ENCODE measurements around the gene PCAT7. TPM values are rescaled to one million over a fixed set of nuclear protein-coding genes. Genes with fewer than 3 reads are reported as not detected.

Gene PCAT7
- total RNA-seq, 1 donor from 2014 or later, result 19.9 TPM

- TF ChIP-seq, protein P1, sequence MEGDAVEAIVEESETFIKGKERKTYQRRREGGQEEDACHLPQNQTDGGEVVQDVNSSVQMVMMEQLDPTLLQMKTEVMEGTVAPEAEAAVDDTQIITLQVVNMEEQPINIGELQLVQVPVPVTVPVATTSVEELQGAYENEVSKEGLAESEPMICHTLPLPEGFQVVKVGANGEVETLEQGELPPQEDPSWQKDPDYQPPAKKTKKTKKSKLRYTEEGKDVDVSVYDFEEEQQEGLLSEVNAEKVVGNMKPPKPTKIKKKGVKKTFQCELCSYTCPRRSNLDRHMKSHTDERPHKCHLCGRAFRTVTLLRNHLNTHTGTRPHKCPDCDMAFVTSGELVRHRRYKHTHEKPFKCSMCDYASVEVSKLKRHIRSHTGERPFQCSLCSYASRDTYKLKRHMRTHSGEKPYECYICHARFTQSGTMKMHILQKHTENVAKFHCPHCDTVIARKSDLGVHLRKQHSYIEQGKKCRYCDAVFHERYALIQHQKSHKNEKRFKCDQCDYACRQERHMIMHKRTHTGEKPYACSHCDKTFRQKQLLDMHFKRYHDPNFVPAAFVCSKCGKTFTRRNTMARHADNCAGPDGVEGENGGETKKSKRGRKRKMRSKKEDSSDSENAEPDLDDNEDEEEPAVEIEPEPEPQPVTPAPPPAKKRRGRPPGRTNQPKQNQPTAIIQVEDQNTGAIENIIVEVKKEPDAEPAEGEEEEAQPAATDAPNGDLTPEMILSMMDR (IDR thresholded peaks at IDR 0.05), result no peak
- TF ChIP-seq EZH2phosphoT487 (IDR thresholded peaks at IDR 0.05), result no peak
- no peak for TF ChIP-seq EZH2 (IDR thresholded peaks at IDR 0.05)
- H3K27me3 Mint-ChIP-seq (ENCODE audit: insufficient read depth, low read depth), result peaks cover 8% of the 10 kb centered on the region
- Histone ChIP-seq H3K9me3 (ENCODE audit: low read depth) (no peaks in the 10 kb centered on the region), H3K4me2 (no peak overlapping the region), H4K20me1 (ENCODE audit: low read depth) (no peaks in the 10 kb centered on the region), H3F3A (ENCODE audit: low read depth) (peaks cover 29% of the 10 kb centered on the region), H3K4me3 (no peak overlapping the region), H3K79me2 (ENCODE audit: low read depth) (no peaks in the 10 kb centered on the region), H3K4me1 (peaks cover 29% of the 10 kb centered on the region), H3K9ac (no peak overlapping the region), H3K27me3 (no peaks in the 10 kb centered on the region), H3K27ac (no peak overlapping the region), H3K36me3 (no peaks in the 10 kb centered on the region), H2AFZ (replicated peaks) (no peak overlapping the region)
- no peak for DNase-seq (ENCODE audit: low spot score)
- peaks cover 28% of the 10 kb centered on the region for H3K4me1 Mint-ChIP-seq
- H3K27ac Mint-ChIP-seq, result no peak overlapping the region
- H3K4me3 Mint-ChIP-seq, result no peak overlapping the region
- no peaks in the 10 kb centered on the region for H3K36me3 Mint-ChIP-seq
- no peaks in the 10 kb centered on the region for H3K9me3 Mint-ChIP-seq
Measured at GRCh38 chr9:94610181-94610606, 55.3 kb downstream of the PCAT7 start.

DNA sequence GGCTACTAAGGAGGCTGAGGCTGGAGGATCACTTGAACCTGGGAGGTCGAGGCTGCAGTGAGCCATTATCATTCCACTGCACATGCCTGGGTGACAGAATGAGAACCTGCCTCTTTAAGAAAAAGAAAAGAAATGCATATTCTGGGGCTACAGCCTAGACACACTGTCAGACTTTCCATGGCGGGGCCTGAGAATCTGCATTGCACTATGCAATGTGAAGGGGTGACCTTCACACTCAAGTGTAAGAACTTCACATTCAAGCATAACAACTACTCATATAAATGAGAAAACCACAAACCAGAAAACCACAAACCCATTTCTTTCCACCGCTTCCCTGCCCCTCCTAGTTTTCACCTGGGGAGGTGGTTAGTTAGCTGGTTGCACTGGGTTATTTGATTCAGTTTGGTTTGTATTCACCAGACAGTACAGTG is 56.8 kb downstream of the PCAT7 start:
- H3F3A ChIP-seq (ENCODE audit: low read depth), result peaks cover 29% of the 10 kb centered on the region
- no peak overlapping the region for H2AFZ ChIP-seq (replicated peaks)
- H3K79me2 ChIP-seq (ENCODE audit: low read depth), result no peaks in the 10 kb centered on the region
- peaks cover 5% of the 10 kb centered on the region for H3K27me3 Mint-ChIP-seq (ENCODE audit: insufficient read depth, low read depth)
- no peak overlapping the region for H3K27ac ChIP-seq
- no peak overlapping the region for H3K27ac Mint-ChIP-seq
- H3K4me3 ChIP-seq, result no peak overlapping the region
- no peaks in the 10 kb centered on the region for H3K36me3 ChIP-seq
- H3K9ac ChIP-seq, result no peak overlapping the region
- no peaks in the 10 kb centered on the region for H3K9me3 ChIP-seq (ENCODE audit: low read depth)
- no peaks in the 10 kb centered on the region for H3K36me3 Mint-ChIP-seq
- no peaks in the 10 kb centered on the region for H3K27me3 ChIP-seq
- no peak for DNase-seq (ENCODE audit: low spot score)
- H3K4me3 Mint-ChIP-seq, result no peak overlapping the region
- no peak overlapping the region for H3K4me2 ChIP-seq
- no peaks in the 10 kb centered on the region for H3K9me3 Mint-ChIP-seq
- H3K4me1 Mint-ChIP-seq, result peaks cover 28% of the 10 kb centered on the region
- no peaks in the 10 kb centered on the region for H4K20me1 ChIP-seq (ENCODE audit: low read depth)
- peaks cover 28% of the 10 kb centered on the region for H3K4me1 ChIP-seq
- TF ChIP-seq EZH2phosphoT487 (IDR thresholded peaks at IDR 0.05), result no peak
- TF ChIP-seq EZH2 (IDR thresholded peaks at IDR 0.05), result no peak
- TF ChIP-seq, protein P1 (IDR thresholded peaks at IDR 0.05), result no peak

DNA sequence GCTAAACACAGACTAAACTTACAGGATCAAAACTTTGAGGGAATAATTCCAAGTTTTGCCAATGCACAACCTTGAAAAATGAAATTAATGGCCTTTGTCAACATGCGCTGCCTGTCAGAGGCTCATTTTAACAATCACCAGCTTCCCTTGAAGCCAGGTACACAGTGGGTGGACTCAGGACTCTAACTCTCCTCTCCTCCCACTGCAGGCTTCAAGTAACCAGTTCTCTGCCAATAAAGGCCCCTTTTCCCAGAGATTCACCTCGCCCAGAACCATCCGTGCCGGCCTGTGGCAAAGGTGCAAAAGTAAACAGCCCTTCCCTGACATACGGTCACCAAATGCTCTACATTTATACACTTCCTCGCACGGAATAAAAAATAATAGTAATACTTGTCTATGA is 57.2 kb downstream of the PCAT7 start:
- H3K79me2 ChIP-seq (ENCODE audit: low read depth), result no peaks in the 10 kb centered on the region

More for the DNA sequence above, 57.2 kb downstream of the PCAT7 start:
- Histone ChIP-seq H3K27ac (no peak overlapping the region), H3K4me2 (no peak overlapping the region), H3F3A (ENCODE audit: low read depth) (peaks cover 28% of the 10 kb centered on the region), H3K4me1 (peaks cover 24% of the 10 kb centered on the region), H3K9me3 (ENCODE audit: low read depth) (no peaks in the 10 kb centered on the region), H3K9ac (no peak overlapping the region), H3K27me3 (no peaks in the 10 kb centered on the region), H3K4me3 (no peak overlapping the region), H4K20me1 (ENCODE audit: low read depth) (no peaks in the 10 kb centered on the region), H2AFZ (replicated peaks) (no peak overlapping the region), H3K36me3 (no peaks in the 10 kb centered on the region)
- peaks cover 5% of the 10 kb centered on the region for H3K27me3 Mint-ChIP-seq (ENCODE audit: insufficient read depth, low read depth)
- no peak overlapping the region for H3K27ac Mint-ChIP-seq
- no peak for DNase-seq (ENCODE audit: low spot score)
- TF ChIP-seq, protein P1 (IDR thresholded peaks at IDR 0.05), result no peak
- TF ChIP-seq EZH2 (IDR thresholded peaks at IDR 0.05) (no peak), EZH2phosphoT487 (IDR thresholded peaks at IDR 0.05) (no peak)
- H3K4me3 Mint-ChIP-seq, result no peak overlapping the region
- H3K9me3 Mint-ChIP-seq, result no peaks in the 10 kb centered on the region
- H3K36me3 Mint-ChIP-seq, result no peaks in the 10 kb centered on the region
- peaks cover 25% of the 10 kb centered on the region for H3K4me1 Mint-ChIP-seq
